ENCODE measurements around the gene FBXO28.
"Not testable (repeated sequence)": the region's sequence is repeated elsewhere in the genome, so short reads cannot be mapped to it uniquely, and the experiment has no call there.

The FBXO28 gene

GRCh38 chr1:224183591-224184312 lies 69.8 kb downstream of the FBXO28 start:
- DNase-seq (ENCODE audit: low read depth in 1 of 2, low spot score in 1 of 2): peak; percentile 20 to 45

- DNase-seq (ENCODE audit: low read depth in 1 of 2, low spot score in 1 of 2): no peak
These were observed 71.3 kb downstream of the FBXO28 start for GRCh38 chr1:224185208-224185607.

- no peak for DNase-seq (ENCODE audit: low read depth in 1 of 2, low spot score in 1 of 2)
These were observed 74.4 kb downstream of the FBXO28 start for GRCh38 chr1:224188286-224188685.

GRCh38 chr1:224189561-224189960 lies 75.7 kb downstream of the FBXO28 start:
- no peak for DNase-seq (ENCODE audit: low read depth in 1 of 2, low spot score in 1 of 2)

- DNase-seq (ENCODE audit: low read depth in 1 of 2, low spot score in 1 of 2): no peak
These were observed 78.3 kb downstream of the FBXO28 start for GRCh38 chr1:224192082-224192788.

- no peak for DNase-seq (ENCODE audit: low read depth in 1 of 2, low spot score in 1 of 2)
These were observed 79.5 kb downstream of the FBXO28 start for GRCh38 chr1:224193319-224193966.

- no peak for DNase-seq (ENCODE audit: low read depth in 1 of 2, low spot score in 1 of 2)
These were observed 83.1 kb downstream of the FBXO28 start for GRCh38 chr1:224196813-224197600.

- no peak for DNase-seq (ENCODE audit: low read depth in 1 of 2, low spot score in 1 of 2)
These were observed 84.7 kb downstream of the FBXO28 start for GRCh38 chr1:224198572-224198971.

- no peak for DNase-seq (ENCODE audit: low read depth in 1 of 2, low spot score in 1 of 2)
These were observed 85.8 kb downstream of the FBXO28 start for GRCh38 chr1:224199679-224200078.

- no peak for DNase-seq (ENCODE audit: low read depth in 1 of 2, low spot score in 1 of 2)
These were observed 87.5 kb downstream of the FBXO28 start for GRCh38 chr1:224201383-224201782.

GRCh38 chr1:224201853-224202252 lies 87.9 kb downstream of the FBXO28 start:
- no peak for DNase-seq (ENCODE audit: low read depth in 1 of 2, low spot score in 1 of 2)

- no peak for DNase-seq (ENCODE audit: low read depth in 1 of 2, low spot score in 1 of 2)
These were observed 89.5 kb downstream of the FBXO28 start for GRCh38 chr1:224203243-224204016.

- peak in 1 of 2 donors; percentile 8 for DNase-seq (ENCODE audit: low read depth in 1 of 2, low spot score in 1 of 2)
These were observed 91.5 kb downstream of the FBXO28 start for GRCh38 chr1:224205438-224205840.

GRCh38 chr1:224205931-224206538 lies 92.1 kb downstream of the FBXO28 start:
- not testable (repeated sequence) for DNase-seq (ENCODE audit: low read depth in 1 of 2, low spot score in 1 of 2)

GRCh38 chr1:224211206-224211962 lies 97.5 kb downstream of the FBXO28 start:
- DNase-seq (ENCODE audit: low read depth in 1 of 2, low spot score in 1 of 2): no peak
